Skeletal muscle tissue (tissue), 4 donors: ENCODE results near the gene TSEN2. TPM values are rescaled to one million over a fixed set of nuclear protein-coding genes. Genes with fewer than 3 reads are reported as not detected.
A peak's percentile ranks its signal among the peaks of the same experiment; 100 is the strongest.

Source experiments
- H3K27ac ChIP-seq: one replicate; pipeline ENCODE4 v1.7.0; 2013; ENCODE audit warnings: mild to moderate bottlenecking, low read depth, low read length, inconsistent platforms
- H3K27me3 ChIP-seq, 3 donors: one replicate each; pipeline ENCODE4 v1.7.0; 2013; ENCODE audit warnings: low read length in 3 of 3; ENCODE audit not compliant: control insufficient read depth in 3 of 3, insufficient read depth in 3 of 3
- H3K36me3 ChIP-seq, 3 donors: one replicate each; pipeline ENCODE4 v1.7.0; 2013; ENCODE audit warnings: low read length in 3 of 3; ENCODE audit not compliant: control insufficient read depth in 3 of 3, insufficient read depth in 3 of 3
- H3K4me1 ChIP-seq, 3 donors: one replicate each; pipeline ENCODE4 v1.7.0; 2013; ENCODE audit warnings: low read length in 3 of 3, mild to moderate bottlenecking in 3 of 3; ENCODE audit not compliant: control insufficient read depth in 3 of 3, insufficient read depth in 3 of 3
- H3K4me3 ChIP-seq, 3 donors: one replicate each; pipeline ENCODE4 v1.7.0; 2013; ENCODE audit warnings: low read length in 3 of 3
- H3K9ac ChIP-seq, 3 donors: one replicate each; pipeline ENCODE4 v1.7.0; 2013; ENCODE audit warnings: low read length in 3 of 3, mild to moderate bottlenecking in 3 of 3, moderate library complexity in 2 of 3, low read depth in 1 of 3
- H3K9me3 ChIP-seq, 3 donors: one replicate each; pipeline ENCODE4 v1.7.0; 2013; ENCODE audit warnings: low read length in 3 of 3; ENCODE audit not compliant: control insufficient read depth in 3 of 3
- total RNA-seq: library from RNA; depleted of rRNA; stranded (reverse); fragments of >200 nt; gene quantifications from one replicate; pipeline ENCODE4 v1.2.3, GENCODE V29; 2014
- donor health status: Osteomylitis.

Gene TSEN2
- total RNA-seq, 1 donor from 2014 or later = 15.1 TPM

DNA sequence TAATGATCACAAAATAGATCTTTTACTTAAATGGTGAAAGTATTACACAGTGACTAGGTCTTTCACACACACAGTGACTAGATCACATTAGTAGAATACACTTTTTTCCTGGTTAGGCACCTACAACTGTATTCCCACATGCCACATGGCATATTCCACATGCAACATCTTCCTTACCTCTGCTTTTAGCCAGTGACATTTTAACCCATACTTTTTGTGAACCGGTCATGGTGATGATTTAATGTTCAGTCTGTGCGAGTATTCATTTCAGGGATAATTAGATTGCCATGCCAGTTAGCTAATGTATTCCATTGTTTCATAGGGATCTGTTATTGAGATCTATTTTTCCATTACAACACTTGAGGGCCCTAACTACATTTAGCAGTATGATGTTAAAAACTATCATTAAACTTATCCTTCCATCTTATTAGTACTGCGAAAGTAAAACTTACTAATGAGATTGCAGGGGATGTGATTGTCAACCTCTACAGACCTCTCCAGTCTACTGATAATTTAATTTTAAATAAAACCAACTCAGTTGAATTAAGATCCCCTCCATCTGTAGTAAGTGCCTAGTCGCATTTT, 28.3 kb downstream of the TSEN2 start:
- no peaks in the 10 kb centered on the region for H3K9me3 ChIP-seq
- peaks cover 0 to 13% (median 2%) of the 10 kb centered on the region in 3 donors for H3K36me3 ChIP-seq
- H3K27ac ChIP-seq = no peak overlapping the region
- H3K9ac ChIP-seq = no peak overlapping the region
- peaks cover 10 to 15% (median 12%) of the 10 kb centered on the region in 3 donors for H3K4me1 ChIP-seq
- no peak overlapping the region for H3K4me3 ChIP-seq
- H3K27me3 ChIP-seq = no peaks in the 10 kb centered on the region

DNA sequence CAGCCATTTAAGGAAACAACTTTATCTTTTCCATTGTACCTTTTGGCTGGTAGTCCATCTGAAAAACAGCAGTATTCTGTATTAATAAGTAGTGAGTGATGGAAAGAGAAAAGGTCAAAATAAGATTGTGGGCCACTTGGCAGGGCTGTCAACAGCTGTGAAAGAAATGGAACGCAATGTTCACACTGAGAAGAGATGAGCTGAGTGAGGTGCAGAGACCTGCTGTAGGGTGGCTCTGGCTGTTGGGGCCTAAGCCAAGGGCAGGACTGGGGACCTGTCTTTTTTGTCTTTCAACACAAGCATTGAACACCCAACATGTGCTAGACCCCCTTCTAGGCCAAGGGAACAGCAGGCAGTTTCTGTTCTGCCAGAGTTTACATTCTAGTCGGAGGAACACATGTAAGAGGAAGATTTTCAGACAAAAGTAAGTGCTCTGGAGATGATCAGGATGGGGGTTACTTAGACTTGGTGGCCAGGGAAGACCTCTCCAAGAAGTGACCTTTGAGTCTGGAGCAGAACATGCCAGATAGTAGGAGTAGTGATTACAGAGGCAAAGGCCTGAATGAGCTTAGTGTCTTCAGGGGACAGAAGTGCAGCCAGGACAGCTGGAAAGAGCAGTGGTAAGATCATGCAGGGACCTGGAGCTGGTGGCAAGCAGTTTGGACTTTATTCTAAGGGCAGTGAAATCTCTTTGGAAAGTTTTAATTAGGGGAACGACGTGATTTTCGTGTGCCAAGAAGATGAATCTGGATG, 29.6 kb downstream of the TSEN2 start:
- peaks cover 4 to 7% (median 6%) of the 10 kb centered on the region in 3 donors for H3K4me1 ChIP-seq
- no peak overlapping the region for H3K4me3 ChIP-seq
- peaks cover 1 to 13% (median 5%) of the 10 kb centered on the region in 3 donors for H3K36me3 ChIP-seq
- no peaks in the 10 kb centered on the region for H3K9me3 ChIP-seq
- H3K27me3 ChIP-seq = no peaks in the 10 kb centered on the region
- no peak overlapping the region for H3K27ac ChIP-seq
- H3K9ac ChIP-seq = no peak overlapping the region

DNA sequence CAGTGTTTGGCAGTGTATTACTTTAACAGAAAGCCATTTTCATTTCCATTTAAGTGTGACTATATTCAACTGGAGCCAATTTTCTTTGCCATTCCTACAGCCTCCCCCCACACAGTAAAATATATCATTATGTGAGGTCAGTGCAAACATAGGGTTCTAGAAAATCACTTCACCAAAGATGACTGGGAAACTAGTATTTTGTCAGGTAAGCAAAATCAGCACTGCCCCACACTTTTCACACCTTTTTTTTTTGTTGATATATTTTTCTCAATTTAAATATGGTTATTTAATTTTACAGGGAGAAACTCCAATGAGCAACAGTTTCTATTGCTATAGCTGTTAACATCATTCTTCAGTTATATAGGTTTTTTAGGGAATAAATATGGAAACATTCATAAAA, 31.4 kb downstream of the TSEN2 start:
- H3K4me1 ChIP-seq = peaks cover 4 to 7% (median 6%) of the 10 kb centered on the region in 3 donors
- H3K27ac ChIP-seq = no peak overlapping the region
- H3K9me3 ChIP-seq = no peaks in the 10 kb centered on the region
- H3K4me3 ChIP-seq = no peak overlapping the region
- H3K9ac ChIP-seq = no peak overlapping the region
- H3K36me3 ChIP-seq = peaks cover 2 to 12% (median 6%) of the 10 kb centered on the region in 3 donors
- H3K27me3 ChIP-seq = no peaks in the 10 kb centered on the region

DNA sequence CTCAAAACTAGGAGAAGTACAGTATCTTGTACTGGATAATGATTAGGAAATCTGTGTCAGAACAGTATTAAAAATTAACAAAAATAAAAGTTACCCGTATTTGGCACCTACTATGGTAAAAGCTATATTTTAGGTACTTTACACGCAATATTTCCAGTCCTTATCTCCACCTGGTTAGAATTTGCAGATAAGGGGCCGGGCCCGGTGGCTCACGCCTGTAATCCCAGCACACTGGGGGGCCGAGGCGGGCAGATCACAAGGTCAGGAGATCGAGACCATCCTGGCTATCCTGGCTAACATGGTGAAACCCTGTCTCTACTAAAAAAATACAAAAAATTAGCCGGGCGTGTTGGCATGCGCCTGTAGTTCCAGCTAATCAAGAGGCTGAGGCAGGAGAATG, 32.6 kb downstream of the TSEN2 start:
- peaks cover 4 to 7% (median 6%) of the 10 kb centered on the region in 3 donors for H3K4me1 ChIP-seq
- no peaks in the 10 kb centered on the region for H3K9me3 ChIP-seq
- no peak overlapping the region for H3K4me3 ChIP-seq
- no peak overlapping the region for H3K9ac ChIP-seq
- peaks cover 5 to 18% (median 6%) of the 10 kb centered on the region in 3 donors for H3K36me3 ChIP-seq
- H3K27me3 ChIP-seq = no peaks in the 10 kb centered on the region
- no peak overlapping the region for H3K27ac ChIP-seq

DNA sequence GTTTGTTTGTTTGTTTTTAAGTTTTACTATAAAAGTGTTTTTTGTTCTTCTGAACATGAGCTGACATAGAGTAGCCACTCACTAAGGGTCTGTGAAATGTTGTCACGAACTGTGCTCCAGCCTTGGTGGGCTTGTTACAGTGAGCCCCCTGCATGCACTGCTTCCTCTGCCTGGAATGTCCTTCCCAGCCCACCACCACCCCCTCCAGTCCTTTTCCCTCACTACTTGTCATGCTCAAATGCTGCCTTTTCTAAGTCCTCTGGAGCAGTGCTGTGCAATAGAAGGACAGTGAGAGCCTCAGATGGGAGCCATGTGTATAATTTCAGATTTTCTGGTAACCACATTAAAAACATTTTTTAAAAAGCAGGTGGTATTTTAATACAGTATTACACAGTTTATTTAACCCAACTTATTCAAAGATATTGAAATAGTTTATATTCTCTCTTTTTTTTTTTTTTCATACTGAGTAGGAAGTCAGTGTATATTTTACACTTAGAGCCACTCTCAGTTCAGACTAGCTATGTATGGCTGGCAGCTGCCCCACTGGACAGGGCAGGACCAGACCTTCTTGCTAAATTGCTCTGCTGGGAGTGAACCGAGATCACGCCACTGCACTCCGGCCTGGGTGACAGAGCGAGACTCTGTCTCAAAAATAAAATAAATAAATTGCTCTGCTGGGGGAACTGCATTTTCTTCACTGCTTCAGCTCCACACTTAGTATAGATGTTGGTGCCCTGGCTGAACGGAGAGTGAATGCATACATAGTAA, 34.2 kb downstream of the TSEN2 start:
- no peak overlapping the region for H3K9ac ChIP-seq
- H3K27me3 ChIP-seq = no peaks in the 10 kb centered on the region
- no peak overlapping the region for H3K27ac ChIP-seq
- H3K9me3 ChIP-seq = no peaks in the 10 kb centered on the region
- H3K4me3 ChIP-seq = no peak overlapping the region
- peaks cover 5 to 11% (median 6%) of the 10 kb centered on the region in 3 donors for H3K36me3 ChIP-seq
- H3K4me1 ChIP-seq = peaks cover 11 to 21% (median 16%) of the 10 kb centered on the region in 3 donors

DNA sequence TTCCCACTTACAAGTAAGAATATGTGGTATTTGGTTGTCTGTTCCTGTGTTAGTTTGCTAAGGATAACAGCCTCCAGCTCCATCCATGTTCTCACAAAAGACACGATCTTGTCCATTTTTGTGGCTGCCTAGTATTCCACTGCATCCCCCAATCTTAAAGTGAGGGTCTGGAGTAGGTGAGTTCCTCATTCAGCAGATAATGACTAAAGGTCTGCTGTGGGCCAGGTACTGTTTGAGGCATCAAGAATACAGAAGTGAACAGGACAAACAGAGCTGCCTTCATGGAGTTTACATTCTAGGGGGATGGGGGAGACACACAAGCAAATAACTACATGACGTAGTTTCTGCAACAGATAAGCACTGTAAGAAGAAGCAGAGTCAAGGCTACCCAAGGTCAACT, 36.7 kb downstream of the TSEN2 start:
- peaks cover 4 to 14% (median 12%) of the 10 kb centered on the region in 3 donors for H3K4me1 ChIP-seq
- H3K27ac ChIP-seq = no peak overlapping the region
- no peak overlapping the region for H3K4me3 ChIP-seq
- no peaks in the 10 kb centered on the region for H3K9me3 ChIP-seq
- no peaks in the 10 kb centered on the region for H3K27me3 ChIP-seq
- H3K9ac ChIP-seq = no peak overlapping the region
- H3K36me3 ChIP-seq = peaks cover 5 to 11% (median 6%) of the 10 kb centered on the region in 3 donors

DNA sequence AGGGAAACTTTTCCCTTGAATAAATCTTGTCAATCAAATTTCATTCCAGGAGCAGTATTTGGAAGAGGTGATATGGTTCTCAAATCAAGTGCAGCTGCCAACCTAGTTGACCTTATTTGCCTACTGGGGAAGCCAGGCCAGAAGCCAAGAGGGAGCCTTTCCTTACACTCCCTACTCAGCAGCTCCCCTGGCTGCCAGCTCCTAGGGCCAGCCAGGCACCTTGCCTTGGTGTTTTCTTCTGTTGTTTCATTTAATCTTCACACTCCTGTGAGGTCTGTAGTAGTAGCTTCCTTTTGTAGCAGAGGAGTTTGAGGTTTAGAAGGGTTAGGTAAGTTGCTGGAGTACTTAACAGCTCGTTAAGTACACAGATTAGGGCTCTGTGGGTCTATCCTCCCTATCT, 38.4 kb downstream of the TSEN2 start:
- H3K4me3 ChIP-seq = no peak overlapping the region
- H3K4me1 ChIP-seq = peaks cover 4 to 20% (median 19%) of the 10 kb centered on the region in 3 donors
- peaks cover 5 to 14% (median 11%) of the 10 kb centered on the region in 3 donors for H3K36me3 ChIP-seq
- H3K27me3 ChIP-seq = no peaks in the 10 kb centered on the region
- no peaks in the 10 kb centered on the region for H3K9me3 ChIP-seq
- H3K27ac ChIP-seq = peak overlapping the region; percentile 14
- H3K9ac ChIP-seq = no peak overlapping the region

DNA sequence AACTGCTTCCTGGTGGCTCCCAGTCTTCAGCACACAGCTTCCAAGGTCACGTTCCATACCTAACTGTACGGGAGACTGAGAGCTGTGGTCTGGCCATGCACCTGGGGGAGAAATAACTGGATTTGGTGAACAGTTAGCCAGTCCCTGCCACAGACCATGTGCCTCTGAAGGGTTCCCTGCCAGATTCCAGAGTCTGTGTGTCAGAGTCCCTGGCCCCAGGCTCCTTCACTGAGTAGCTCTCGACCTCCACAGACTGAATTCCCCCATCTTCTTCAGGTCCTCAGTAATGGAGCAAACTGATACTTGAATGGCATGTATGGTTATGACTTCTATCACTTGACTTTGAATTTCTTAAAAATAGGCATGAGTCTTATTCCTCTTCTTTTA, 43.5 kb downstream of the TSEN2 start:
- Histone ChIP-seq H3K27me3 (no peaks in the 10 kb centered on the region), H3K4me1 (peaks cover 4 to 13% (median 12%) of the 10 kb centered on the region in 3 donors), H3K27ac (no peak overlapping the region), H3K9ac (no peak overlapping the region), H3K4me3 (no peak overlapping the region), H3K9me3 (no peaks in the 10 kb centered on the region), H3K36me3 (peaks cover 11 to 38% (median 24%) of the 10 kb centered on the region in 3 donors)

DNA sequence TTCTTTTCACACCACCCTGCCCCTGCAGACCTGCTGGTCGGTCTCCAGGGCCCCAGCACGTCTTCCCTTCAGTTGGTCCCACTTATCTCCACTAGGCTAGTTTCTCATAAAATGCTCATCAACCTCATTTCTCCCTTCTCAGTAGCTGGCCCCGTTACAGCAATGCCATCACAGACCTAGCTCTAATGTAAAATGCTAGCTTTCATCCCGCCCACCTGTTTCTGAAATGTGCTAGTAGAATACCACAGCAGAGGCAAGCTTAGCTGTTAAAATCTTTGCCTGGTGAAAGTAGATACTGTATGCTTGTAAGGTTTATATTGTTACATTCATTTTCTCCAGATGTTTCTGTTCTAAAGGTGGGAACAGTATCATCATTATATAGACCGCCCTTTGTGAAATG, 47.9 kb downstream of the TSEN2 start:
- H3K36me3 ChIP-seq = peaks cover 11 to 36% (median 30%) of the 10 kb centered on the region in 3 donors
- H3K27me3 ChIP-seq = no peaks in the 10 kb centered on the region
- no peak overlapping the region for H3K9ac ChIP-seq

DNA sequence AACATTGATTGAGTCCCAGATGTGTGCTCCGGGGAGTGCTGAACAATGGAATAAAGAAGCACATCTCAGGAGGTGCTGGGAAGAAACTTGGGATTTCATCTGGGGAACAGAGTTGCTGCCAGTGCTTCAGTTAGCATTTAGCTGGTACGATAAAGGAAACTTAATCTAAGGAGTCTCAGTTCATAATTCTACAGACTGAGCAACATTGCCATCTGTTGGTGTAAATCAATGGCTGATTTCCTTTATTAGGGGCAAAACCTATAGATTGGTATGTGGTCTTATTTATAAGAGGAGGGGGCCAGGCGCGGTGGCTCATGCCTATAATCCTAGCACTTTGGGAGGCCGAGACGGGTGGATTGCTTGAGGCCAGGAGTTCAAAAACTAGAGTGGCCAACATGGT, 52.1 kb downstream of the TSEN2 start:
- Histone ChIP-seq H3K36me3 (peaks cover 10 to 26% (median 20%) of the 10 kb centered on the region in 3 donors), H3K4me3 (no peak overlapping the region), H3K27ac (no peak overlapping the region), H3K27me3 (no peaks in the 10 kb centered on the region), H3K9ac (no peak overlapping the region), H3K9me3 (no peaks in the 10 kb centered on the region), H3K4me1 (no peaks in the 10 kb centered on the region)

More for the DNA sequence above, 47.9 kb downstream of the TSEN2 start:
- Histone ChIP-seq H3K27ac (no peak overlapping the region), H3K4me1 (peaks cover 0 to 3% (median 0%) of the 10 kb centered on the region in 3 donors), H3K4me3 (no peak overlapping the region), H3K9me3 (no peaks in the 10 kb centered on the region)
